ENCODE measurements around the gene RGS16.
"Not testable (repeated sequence)": the region's sequence is repeated elsewhere in the genome, so short reads cannot be mapped to it uniquely, and the experiment has no call there.

The RGS16 gene

GRCh38 chr1:182604175-182605164, at the start of gene RGS16:
Gene RGS16, minus strand, starts transcription at chr1:182604389. Its CDS starts 130 bp downstream, at chr1:182604259.
- peak; percentile 88 for DNase-seq (ENCODE audit: low read depth, low spot score)

GRCh38 chr1:182653986-182654385, 49.8 kb upstream of the RGS16 start:
- DNase-seq (ENCODE audit: low read depth, low spot score), result no peak

- no peak for DNase-seq (ENCODE audit: low read depth, low spot score)
These were observed 48.7 kb upstream of the RGS16 start for GRCh38 chr1:182652933-182653332.

GRCh38 chr1:182651339-182651724, 47.1 kb upstream of the RGS16 start:
- DNase-seq (ENCODE audit: low read depth, low spot score), result no peak

- no peak for DNase-seq (ENCODE audit: low read depth, low spot score)
These were observed 46.6 kb upstream of the RGS16 start for GRCh38 chr1:182650678-182651338.

- no peak for DNase-seq (ENCODE audit: low read depth, low spot score)
These were observed 44.9 kb upstream of the RGS16 start for GRCh38 chr1:182649041-182649440.

GRCh38 chr1:182646739-182647138, 42.5 kb upstream of the RGS16 start:
- DNase-seq (ENCODE audit: low read depth, low spot score), result no peak

- DNase-seq (ENCODE audit: low read depth, low spot score), result no peak
These were observed 40.7 kb upstream of the RGS16 start for GRCh38 chr1:182644886-182645285.

- DNase-seq (ENCODE audit: low read depth, low spot score), result no peak
These were observed 39.5 kb upstream of the RGS16 start for GRCh38 chr1:182643699-182644098.

GRCh38 chr1:182642461-182642860, 38.3 kb upstream of the RGS16 start:
- no peak for DNase-seq (ENCODE audit: low read depth, low spot score)

- no peak for DNase-seq (ENCODE audit: low read depth, low spot score)
These were observed 37.4 kb upstream of the RGS16 start for GRCh38 chr1:182641561-182641960.

GRCh38 chr1:182639330-182639729, 35.1 kb upstream of the RGS16 start:
- no peak for DNase-seq (ENCODE audit: low read depth, low spot score)

- no peak for DNase-seq (ENCODE audit: low read depth, low spot score)
These were observed 33.6 kb upstream of the RGS16 start for GRCh38 chr1:182637769-182638168.

GRCh38 chr1:182635871-182636270, 31.7 kb upstream of the RGS16 start:
- no peak for DNase-seq (ENCODE audit: low read depth, low spot score)

- no peak for DNase-seq (ENCODE audit: low read depth, low spot score)
These were observed 30.3 kb upstream of the RGS16 start for GRCh38 chr1:182634306-182635072.

GRCh38 chr1:182633657-182634281, 29.6 kb upstream of the RGS16 start:
- DNase-seq (ENCODE audit: low read depth, low spot score), result no peak

- no peak for DNase-seq (ENCODE audit: low read depth, low spot score)
These were observed 28.8 kb upstream of the RGS16 start for GRCh38 chr1:182633031-182633430.

- DNase-seq (ENCODE audit: low read depth, low spot score), result not testable (repeated sequence)
These were observed 28.3 kb upstream of the RGS16 start for GRCh38 chr1:182632441-182632857.

GRCh38 chr1:182631954-182632353, 27.8 kb upstream of the RGS16 start:
- no peak for DNase-seq (ENCODE audit: low read depth, low spot score)

- DNase-seq (ENCODE audit: low read depth, low spot score), result no peak
These were observed 27.0 kb upstream of the RGS16 start for GRCh38 chr1:182631053-182631677.

- no peak for DNase-seq (ENCODE audit: low read depth, low spot score)
These were observed 26.4 kb upstream of the RGS16 start for GRCh38 chr1:182630586-182630985.
